ENCODE measurements around the gene CNTRL. TPM values are rescaled to one million over a fixed set of nuclear protein-coding genes. Genes with fewer than 3 reads are reported as not detected.

CNTRL gene
- total and polyA plus RNA-seq, 2 of the 8 experiments (the other 6 are each of a cell fraction or from before 2014, with no cell fraction given): 5.1 to 13.9 TPM

- Histone ChIP-seq H3K4ac (replicated peaks; ENCODE audit: insufficient read length, low read depth, low read length) (no peak overlapping the region), H2AK5ac (ENCODE audit: low read depth, low read length) (no peak overlapping the region), H3K36me3 (ENCODE audit: control insufficient read depth in 2 of 4, insufficient read depth in 4 of 4, low read length in 3 of 4) (no peaks in the 10 kb centered on the region), H2BK120ac (replicated peaks; ENCODE audit: low read depth, low read length) (no peak overlapping the region), H3K4me2 (ENCODE audit: insufficient read depth in 1 of 2, low read depth in 2 of 2, low read length in 2 of 2) (no peak overlapping the region), H4K20me1 (replicated peaks in 1 of 2; ENCODE audit: control insufficient read depth in 1 of 2, insufficient read depth in 2 of 2, low read length in 2 of 2) (peaks cover 3% of the 10 kb centered on the region in 2 experiments), H3K27me3 (replicated peaks in 1 of 4; ENCODE audit: control insufficient read depth in 3 of 4, extremely low read depth in 1 of 4, insufficient read depth in 3 of 4, low read length in 3 of 4) (peaks cover 0 to 3% (median 0%) of the 10 kb centered on the region in 4 experiments; a peak in 3 of 7 replicates), H3K23ac (ENCODE audit: insufficient read length) (no peak overlapping the region), H3K9ac (replicated peaks in 1 of 4; ENCODE audit: extremely low read depth in 1 of 4, low read depth in 3 of 4, low read length in 3 of 4) (no peak overlapping the region), H3K4me3 (ENCODE audit: extremely low read depth in 1 of 4, insufficient read depth in 2 of 4, low read depth in 3 of 4, low read length in 4 of 4) (no peak overlapping the region), H4K91ac (replicated peaks; ENCODE audit: insufficient read length, low read length) (no peak overlapping the region), H4K8ac (ENCODE audit: extremely low read depth, insufficient read depth, low read length) (no peak overlapping the region), H2AFZ (ENCODE audit: low read length) (no peak overlapping the region), H2BK15ac (ENCODE audit: low read length) (no peak overlapping the region), H3K18ac (ENCODE audit: extremely low read depth, low read length) (no peak overlapping the region), H3K4me1 (replicated peaks in 1 of 4; ENCODE audit: control insufficient read depth in 3 of 4, insufficient read depth in 4 of 4, low read length in 3 of 4) (peaks cover 2 to 8% (median 7%) of the 10 kb centered on the region in 4 experiments; a peak in 6 of 7 replicates), H3K14ac (ENCODE audit: insufficient read length) (no peak overlapping the region), H2BK5ac (ENCODE audit: low read depth, low read length) (no peak overlapping the region), H3K23me2 (ENCODE audit: low read depth, low read length) (peaks cover 8% of the 10 kb centered on the region), H3K9me3 (ENCODE audit: insufficient read depth in 2 of 2, low read depth in 1 of 2, low read length in 1 of 2) (no peaks in the 10 kb centered on the region), H2BK20ac (ENCODE audit: low read length) (no peak overlapping the region), H3K56ac (replicated peaks; ENCODE audit: insufficient read length, low read depth, low read length) (no peak overlapping the region), H4K5ac (ENCODE audit: insufficient read length, low read depth, low read length) (no peak overlapping the region), H3K79me2 (ENCODE audit: control insufficient read depth in 1 of 2, insufficient read depth in 2 of 2, low read length in 2 of 2) (peaks cover 10 to 19% of the 10 kb centered on the region in 2 experiments; a peak in 3 of 4 replicates), H2BK12ac (ENCODE audit: low read depth, low read length) (no peak overlapping the region), H3K79me1 (ENCODE audit: low read depth, low read length) (peaks cover 5% of the 10 kb centered on the region; the same call in 1 of the 2 replicates), H3K27ac (ENCODE audit: low read depth, low read length) (no peak overlapping the region)
- ChIA-PET POLR2A (ENCODE audit: partially characterized antibody) (interaction anchor here (1.0 kb wide), 1 partner anchor 18 kb away, joined by 5 read pairs; no protein-coding TSS in a partner anchor), CTCF (ENCODE audit: partially characterized antibody) (interaction anchor here (1.0 to 1.5 kb wide), 4 partner anchors 10 to 81 kb away, joined by 3 to 9 read pairs (median 4); no protein-coding TSS in a partner anchor)
- TF ChIP-seq GABPA (IDR thresholded peaks at IDR 0.05; ENCODE audit: borderline replicate concordance, insufficient read depth, low read length) (no peak), CEBPB (IDR thresholded peaks at IDR 0.05; ENCODE audit: low read depth, low read length) (0 out of 2 replicates have a peak, but pooled peaks have one; percentile 23)
- FAIRE-seq: no peak
- WGBS, 2 experiments (ENCODE audit: extremely low coverage in 1 of 2, insufficient coverage in 1 of 2, insufficient read length in 1 of 2, insufficient replicate concordance in 2 of 2, low coverage in 1 of 2, low lambda C conversion rate in 2 of 2, missing lambda C conversion rate in 1 of 2): 72% methylated on average over 2 of the region's 2 CpGs; no CpG with 5 or more reads in 1 of the 2 experiments
- no peak for DNase-seq (ENCODE audit: low read depth in 1 of 2, low spot score in 2 of 2)
These were observed 129.4 kb downstream of the CNTRL start for GRCh38 chr9:121204121-121204520.
